Mucosa of rectum (tissue), 2 donors: ENCODE measurements around the gene NFAT5.
"Not testable (repeated sequence)": the region's sequence is repeated elsewhere in the genome, so short reads cannot be mapped to it uniquely, and the experiment has no call there.

ENCODE experiments used
- H3K27ac ChIP-seq, 2 donors: one replicate each; pipeline ENCODE4 v1.7.0; 2013; ENCODE audit warnings: inconsistent platforms in 2 of 2, low read depth in 2 of 2, low read length in 2 of 2
- H3K27me3 ChIP-seq, 2 donors: one replicate each; pipeline ENCODE4 v1.7.0; 2013; ENCODE audit warnings: low read length in 2 of 2; ENCODE audit not compliant: control insufficient read depth in 2 of 2, insufficient read depth in 2 of 2
- H3K36me3 ChIP-seq, 2 donors: one replicate each; pipeline ENCODE4 v1.7.0; 2013; ENCODE audit warnings: low read length in 2 of 2; ENCODE audit not compliant: control insufficient read depth in 2 of 2, insufficient read depth in 2 of 2
- H3K4me1 ChIP-seq, 2 donors: one replicate each; pipeline ENCODE4 v1.7.0; 2013; ENCODE audit warnings: low read length in 2 of 2, mild to moderate bottlenecking in 1 of 2; ENCODE audit not compliant: control insufficient read depth in 2 of 2, insufficient read depth in 2 of 2
- H3K4me3 ChIP-seq, 2 donors: one replicate each; pipeline ENCODE4 v1.7.0; 2013; ENCODE audit warnings: low read length in 2 of 2
- H3K9ac ChIP-seq, 2 donors: one replicate each; pipeline ENCODE4 v1.7.0; 2013; ENCODE audit warnings: low read length in 2 of 2, low read depth in 1 of 2, mild to moderate bottlenecking in 1 of 2
- H3K9me3 ChIP-seq, 2 donors: one replicate each; pipeline ENCODE4 v1.7.0; 2013; ENCODE audit warnings: low read length in 2 of 2; ENCODE audit not compliant: control insufficient read depth in 2 of 2
- donor health status: healthy.
- donor health status: Normal muscosa, but diverticular disease.

Gene NFAT5

DNA sequence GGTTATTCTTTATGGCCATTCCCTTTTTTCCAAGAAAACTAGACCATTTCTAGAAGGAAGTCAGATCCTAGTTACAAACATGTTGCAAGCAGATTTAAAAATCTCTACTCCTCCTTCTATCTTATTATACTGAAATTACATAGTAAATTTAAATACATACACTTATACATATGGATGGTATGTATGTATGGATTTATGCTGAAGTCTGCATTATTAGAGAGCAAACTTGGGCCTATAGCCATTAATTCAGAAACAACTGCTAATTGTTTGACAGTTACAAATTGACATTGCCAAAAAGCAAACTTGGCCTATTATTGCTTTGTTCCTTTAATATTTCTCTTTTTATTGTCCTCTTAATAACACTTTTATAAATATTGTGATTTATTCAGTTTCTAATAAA, 67.1 kb downstream of the NFAT5 start:
- H3K36me3 ChIP-seq: peaks cover 7 to 11% of the 10 kb centered on the region in 2 donors
- H3K9ac ChIP-seq: no peak overlapping the region
- H3K4me3 ChIP-seq: no peak overlapping the region
- H3K27me3 ChIP-seq: no peaks in the 10 kb centered on the region
- H3K4me1 ChIP-seq: no peaks in the 10 kb centered on the region
- no peaks in the 10 kb centered on the region for H3K9me3 ChIP-seq
- no peak overlapping the region for H3K27ac ChIP-seq

DNA sequence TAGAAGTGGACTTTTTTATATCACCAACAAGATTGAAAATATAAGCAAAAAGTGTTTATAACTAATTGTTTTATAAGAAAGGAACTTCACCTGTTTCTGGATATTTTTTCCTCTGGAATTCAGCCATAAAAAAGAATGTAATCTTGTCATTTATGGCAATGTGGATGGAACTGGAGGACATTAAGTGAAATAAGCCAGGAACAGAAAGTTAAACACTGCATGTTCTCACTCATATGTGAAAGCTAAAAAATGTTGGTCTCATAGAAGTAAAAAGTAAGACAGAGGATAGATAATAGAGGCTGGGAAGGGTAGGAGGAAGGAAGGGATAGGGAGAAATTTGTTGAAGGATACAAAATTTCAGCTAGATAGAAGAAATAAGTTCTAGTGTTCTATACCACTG, 67.6 kb downstream of the NFAT5 start:
- no peaks in the 10 kb centered on the region for H3K27me3 ChIP-seq
- peaks cover 7 to 11% of the 10 kb centered on the region in 2 donors for H3K36me3 ChIP-seq

DNA sequence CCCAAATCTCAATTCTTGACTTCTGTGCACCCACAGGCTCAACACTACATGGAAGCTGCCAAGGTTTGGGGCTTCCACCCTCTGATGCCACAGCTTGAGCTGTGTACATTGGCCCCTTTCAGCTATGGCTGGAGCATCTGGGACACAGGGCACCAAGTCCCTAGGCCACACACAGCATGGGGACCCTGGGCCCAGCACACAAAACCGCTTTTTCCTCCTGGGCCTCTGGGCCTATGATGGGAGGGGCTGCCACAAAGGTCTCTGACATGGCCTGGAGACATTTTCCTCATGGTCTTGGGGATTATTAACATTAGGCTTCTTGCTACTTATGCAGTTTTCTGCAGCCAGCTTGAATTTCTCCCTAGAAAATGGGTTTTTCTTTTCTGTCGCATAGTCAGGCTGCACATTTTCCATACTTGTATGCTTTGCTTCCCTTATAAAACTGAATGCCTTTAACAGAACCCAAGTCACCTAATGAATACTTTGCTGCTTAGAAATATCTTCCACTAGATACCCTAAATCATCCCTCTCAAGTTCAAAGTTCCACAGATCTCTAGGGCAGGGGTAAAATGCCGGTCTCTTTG, 70.9 kb downstream of the NFAT5 start:
- H3K27me3 ChIP-seq, H3K9ac ChIP-seq, H3K9me3 ChIP-seq, H3K4me1 ChIP-seq, H3K4me3 ChIP-seq, H3K27ac ChIP-seq: not testable (repeated sequence)
- H3K36me3 ChIP-seq: peaks cover 7 to 11% of the 10 kb centered on the region in 2 donors

More for the DNA sequence above, 67.6 kb downstream of the NFAT5 start:
- Histone ChIP-seq H3K9ac (no peak overlapping the region), H3K27ac (no peak overlapping the region), H3K4me3 (no peak overlapping the region), H3K4me1 (no peaks in the 10 kb centered on the region), H3K9me3 (no peaks in the 10 kb centered on the region)

DNA sequence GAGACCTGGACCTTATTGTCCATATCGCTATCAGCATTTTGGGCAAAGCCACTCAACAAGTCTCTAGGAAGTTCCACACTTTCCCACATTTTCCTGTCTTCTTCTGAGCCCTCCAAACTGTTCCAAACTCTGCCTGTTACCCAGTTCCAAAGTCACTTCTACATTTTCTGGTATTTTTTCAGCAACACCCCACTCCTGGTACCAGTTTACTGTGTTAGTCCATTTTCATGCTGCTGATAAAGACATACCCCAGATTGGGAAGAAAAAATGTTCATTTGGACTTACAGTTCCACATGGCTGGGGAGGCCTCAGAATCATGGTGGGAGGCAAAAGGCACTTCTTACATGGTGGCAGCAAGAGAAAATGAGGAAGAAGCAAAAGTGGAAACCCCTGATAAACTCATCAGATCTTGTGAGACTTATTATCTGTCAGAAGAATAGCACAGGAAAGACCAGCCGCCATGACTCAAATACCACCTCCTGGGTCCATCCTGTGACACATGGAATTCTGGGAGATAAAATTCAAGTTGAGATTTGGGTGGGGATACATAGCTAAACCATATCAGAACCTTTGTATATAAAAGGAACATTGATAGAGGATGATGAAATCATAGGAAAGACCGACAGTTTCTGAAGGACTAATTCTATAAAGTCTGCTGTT, 71.6 kb downstream of the NFAT5 start:
- H3K4me3 ChIP-seq, H3K27me3 ChIP-seq, H3K4me1 ChIP-seq, H3K9me3 ChIP-seq, H3K9ac ChIP-seq, H3K27ac ChIP-seq: not testable (repeated sequence)
- peaks cover 7 to 11% of the 10 kb centered on the region in 2 donors for H3K36me3 ChIP-seq

- not testable (repeated sequence) for H3K9ac ChIP-seq, H3K9me3 ChIP-seq, H3K4me3 ChIP-seq, H3K4me1 ChIP-seq, H3K27me3 ChIP-seq, H3K27ac ChIP-seq
- H3K36me3 ChIP-seq: peaks cover 7 to 10% of the 10 kb centered on the region in 2 donors
Observed at GRCh38 chr16:69643997-69644396, 78.2 kb downstream of the NFAT5 start.

DNA sequence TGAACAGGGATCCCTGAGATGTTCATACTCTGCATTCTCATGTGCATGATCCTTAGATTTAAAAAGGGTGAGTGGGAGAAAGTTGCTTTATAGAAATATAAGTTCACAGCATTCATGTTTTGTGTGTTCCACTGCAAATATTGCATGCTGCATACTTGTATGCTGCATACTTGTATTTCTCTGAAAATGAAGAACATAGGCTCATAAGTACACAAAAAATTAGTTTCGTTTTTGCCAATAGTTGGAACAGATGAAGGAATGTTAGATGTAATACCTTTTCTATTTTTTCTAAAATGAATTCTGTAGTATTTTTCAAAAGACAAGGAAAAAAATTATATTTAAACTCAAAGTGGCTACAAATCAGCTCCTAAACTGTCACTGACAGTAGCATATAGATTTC, 79.0 kb downstream of the NFAT5 start:
- no peaks in the 10 kb centered on the region for H3K4me1 ChIP-seq
- H3K9ac ChIP-seq: no peak overlapping the region
- no peak overlapping the region for H3K27ac ChIP-seq
- H3K27me3 ChIP-seq: no peaks in the 10 kb centered on the region
- no peak overlapping the region for H3K4me3 ChIP-seq
- peaks cover 12 to 14% of the 10 kb centered on the region in 2 donors for H3K36me3 ChIP-seq
- H3K9me3 ChIP-seq: no peaks in the 10 kb centered on the region

DNA sequence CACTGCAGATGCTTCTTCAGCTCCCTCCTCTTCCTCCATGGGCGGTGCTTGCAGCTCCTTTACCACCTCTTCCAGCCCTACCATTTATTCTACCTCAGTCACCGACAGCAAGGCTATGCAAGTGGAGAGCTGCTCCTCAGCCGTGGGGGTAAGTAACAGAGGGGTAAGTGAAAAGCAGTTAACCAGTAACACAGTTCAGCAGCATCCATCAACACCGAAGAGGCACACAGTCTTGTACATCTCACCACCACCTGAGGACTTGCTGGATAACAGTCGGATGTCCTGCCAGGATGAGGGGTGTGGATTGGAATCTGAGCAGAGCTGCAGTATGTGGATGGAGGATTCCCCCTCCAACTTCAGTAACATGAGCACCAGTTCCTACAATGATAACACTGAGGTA, 81.3 kb downstream of the NFAT5 start:
- H3K36me3 ChIP-seq: peaks cover 18 to 26% of the 10 kb centered on the region in 2 donors
- H3K4me1 ChIP-seq: no peaks in the 10 kb centered on the region
- no peaks in the 10 kb centered on the region for H3K27me3 ChIP-seq
- H3K27ac ChIP-seq: no peak overlapping the region
- H3K9me3 ChIP-seq: no peaks in the 10 kb centered on the region
- H3K4me3 ChIP-seq: no peak overlapping the region
- no peak overlapping the region for H3K9ac ChIP-seq

GRCh38 chr16:69651217-69651616, 85.5 kb downstream of the NFAT5 start:
- Histone ChIP-seq H3K9me3 (no peaks in the 10 kb centered on the region), H3K27me3 (no peaks in the 10 kb centered on the region), H3K4me3 (no peak overlapping the region), H3K9ac (no peak overlapping the region), H3K36me3 (peaks cover 35 to 44% of the 10 kb centered on the region in 2 donors), H3K4me1 (no peaks in the 10 kb centered on the region), H3K27ac (no peak overlapping the region)

DNA sequence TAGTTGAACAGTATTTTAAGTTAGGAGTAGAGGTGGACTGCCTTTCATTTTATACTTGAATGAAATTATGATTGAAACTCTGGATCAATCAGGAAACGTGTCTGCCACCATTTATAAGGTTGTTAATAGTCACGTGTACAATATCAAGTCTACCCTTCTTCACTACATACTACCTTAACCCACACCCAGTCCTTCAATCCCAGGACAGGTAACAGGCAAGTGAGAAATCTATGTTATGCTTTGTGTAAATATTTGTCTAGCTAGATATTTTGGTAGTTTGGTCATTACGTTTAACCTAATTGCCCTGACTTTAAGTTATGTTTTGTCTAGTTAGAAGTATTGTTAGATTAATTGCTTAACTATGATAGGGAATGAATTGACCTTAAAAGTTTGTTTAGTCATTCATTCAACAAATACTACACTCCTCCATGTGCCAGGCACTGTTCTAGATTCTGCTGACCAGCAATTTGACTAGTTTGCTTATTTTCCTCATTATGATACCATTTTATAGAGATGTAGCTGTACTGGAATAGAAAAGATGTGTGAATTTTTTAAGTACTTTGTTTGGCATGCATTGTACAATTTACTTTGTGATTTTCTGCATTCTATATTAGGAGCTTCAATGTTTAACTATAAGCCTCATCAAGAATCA, 88.6 kb downstream of the NFAT5 start:
- Histone ChIP-seq H3K27ac (no peak overlapping the region), H3K4me1 (no peaks in the 10 kb centered on the region), H3K27me3 (no peaks in the 10 kb centered on the region), H3K9me3 (no peaks in the 10 kb centered on the region), H3K36me3 (peaks cover 25 to 38% of the 10 kb centered on the region in 2 donors), H3K4me3 (no peak overlapping the region), H3K9ac (no peak overlapping the region)

GRCh38 chr16:69660166-69660565, 94.4 kb downstream of the NFAT5 start:
- Histone ChIP-seq H3K9me3 (no peaks in the 10 kb centered on the region), H3K4me3 (no peak overlapping the region), H3K27me3 (no peaks in the 10 kb centered on the region), H3K4me1 (no peaks in the 10 kb centered on the region), H3K36me3 (peaks cover 8 to 25% of the 10 kb centered on the region in 2 donors), H3K9ac (no peak overlapping the region), H3K27ac (no peak overlapping the region)
